Glutamatergic neuron (in vitro differentiated cells): ENCODE measurements around the gene CNN3. TPM values are rescaled to one million over a fixed set of nuclear protein-coding genes. Genes with fewer than 3 reads are reported as not detected.

Experiments used
- DNase-seq: peaks from one replicate; pipeline ENCODE4 v3.0.0; 2022
- H3K27ac Mint-ChIP-seq: one replicate; pipeline ENCODE4 v1.8.0; 2020; ENCODE audit warnings: mild to moderate bottlenecking, mixed read lengths, inconsistent platforms; ENCODE audit not compliant: unreplicated experiment
- H3K27me3 Mint-ChIP-seq: one replicate; pipeline ENCODE4 v1.8.0; 2020; ENCODE audit warnings: mild to moderate bottlenecking, moderate library complexity, mixed read lengths, inconsistent platforms; ENCODE audit not compliant: unreplicated experiment
- H3K36me3 Mint-ChIP-seq: one replicate; pipeline ENCODE4 v1.8.0; 2020; ENCODE audit warnings: mild to moderate bottlenecking, mixed read lengths, inconsistent platforms; ENCODE audit not compliant: unreplicated experiment
- H3K4me1 Mint-ChIP-seq: one replicate; pipeline ENCODE4 v1.8.0; 2020; ENCODE audit warnings: mild to moderate bottlenecking, low read depth, mixed read lengths, inconsistent platforms; ENCODE audit not compliant: unreplicated experiment
- H3K4me3 Mint-ChIP-seq: one replicate; pipeline ENCODE4 v1.8.0; 2020; ENCODE audit warnings: mild to moderate bottlenecking, mixed read lengths, inconsistent platforms; ENCODE audit not compliant: unreplicated experiment
- H3K9me3 Mint-ChIP-seq: one replicate; pipeline ENCODE4 v1.8.0; 2020; ENCODE audit warnings: mild to moderate bottlenecking, moderate library complexity, mixed read lengths, inconsistent platforms; ENCODE audit not compliant: unreplicated experiment
- total RNA-seq: library from RNA; stranded (reverse); fragmentation: NEBNext Ultra II Directional; extraction: Animal tissue kit (Norgen Biotek cat#: 25700); gene quantifications from one replicate; pipeline ENCODE4 v1.2.1, GENCODE V29; 2021; ENCODE audit not compliant: unreplicated experiment
- TF ChIP-seq, protein P1 (sequence below): fragments of 200-600 bp; sonication (generic); IDR thresholded peaks from one replicate; pipeline ENCODE4 v1.5.0; 2021; ENCODE audit not compliant: partially characterized antibody, unreplicated experiment

Gene CNN3
- total RNA-seq, 1 donor from 2014 or later = 383 TPM

DNA sequence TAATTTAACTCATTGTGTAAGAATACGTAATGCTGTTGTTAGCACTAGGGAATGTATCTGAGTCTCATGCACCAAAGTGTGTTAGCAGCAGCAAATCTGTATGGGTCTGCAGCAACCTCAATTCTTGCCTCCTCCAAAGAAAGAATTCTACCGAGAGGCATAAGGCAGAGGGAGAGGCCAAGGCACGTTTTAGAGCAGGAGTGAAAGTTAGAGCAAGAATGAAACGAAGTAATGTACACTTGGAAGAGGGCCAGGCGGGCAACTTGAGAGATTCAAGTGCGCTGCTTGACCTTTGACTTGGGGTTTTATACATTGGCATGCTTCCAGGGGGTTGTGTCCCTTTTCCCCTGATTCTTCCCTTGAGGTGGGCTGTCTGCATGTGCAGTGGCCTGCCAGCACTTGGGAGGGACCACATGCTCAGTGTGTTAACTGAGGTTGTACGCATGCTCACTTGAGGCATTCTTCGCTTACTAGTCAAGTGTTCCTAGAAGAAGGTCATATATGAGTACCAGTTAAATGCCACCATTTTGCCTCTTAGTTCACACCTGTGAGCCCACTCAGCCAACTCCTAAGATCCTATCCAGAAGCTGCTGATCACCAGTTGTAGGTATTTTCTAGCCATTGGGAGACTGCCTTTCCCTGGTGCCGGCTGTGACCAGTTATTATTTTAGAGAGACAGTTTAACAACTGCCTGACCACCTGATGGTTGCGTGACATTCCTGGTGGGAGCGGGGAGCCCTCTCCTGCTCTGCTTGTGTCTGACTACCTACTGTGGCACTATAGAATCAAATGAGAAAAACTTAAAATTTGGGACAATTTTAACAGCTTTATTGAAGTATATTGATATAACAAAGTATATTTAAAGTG lies 2.7 kb upstream of the CNN3 start:
- H3K27me3 Mint-ChIP-seq = peaks cover 16% of the 10 kb centered on the region
- peaks cover 18% of the 10 kb centered on the region for H3K9me3 Mint-ChIP-seq
- peak overlapping the region; percentile 57 for H3K4me3 Mint-ChIP-seq
- TF ChIP-seq, protein P1, sequence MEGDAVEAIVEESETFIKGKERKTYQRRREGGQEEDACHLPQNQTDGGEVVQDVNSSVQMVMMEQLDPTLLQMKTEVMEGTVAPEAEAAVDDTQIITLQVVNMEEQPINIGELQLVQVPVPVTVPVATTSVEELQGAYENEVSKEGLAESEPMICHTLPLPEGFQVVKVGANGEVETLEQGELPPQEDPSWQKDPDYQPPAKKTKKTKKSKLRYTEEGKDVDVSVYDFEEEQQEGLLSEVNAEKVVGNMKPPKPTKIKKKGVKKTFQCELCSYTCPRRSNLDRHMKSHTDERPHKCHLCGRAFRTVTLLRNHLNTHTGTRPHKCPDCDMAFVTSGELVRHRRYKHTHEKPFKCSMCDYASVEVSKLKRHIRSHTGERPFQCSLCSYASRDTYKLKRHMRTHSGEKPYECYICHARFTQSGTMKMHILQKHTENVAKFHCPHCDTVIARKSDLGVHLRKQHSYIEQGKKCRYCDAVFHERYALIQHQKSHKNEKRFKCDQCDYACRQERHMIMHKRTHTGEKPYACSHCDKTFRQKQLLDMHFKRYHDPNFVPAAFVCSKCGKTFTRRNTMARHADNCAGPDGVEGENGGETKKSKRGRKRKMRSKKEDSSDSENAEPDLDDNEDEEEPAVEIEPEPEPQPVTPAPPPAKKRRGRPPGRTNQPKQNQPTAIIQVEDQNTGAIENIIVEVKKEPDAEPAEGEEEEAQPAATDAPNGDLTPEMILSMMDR = no peak
- H3K4me1 Mint-ChIP-seq = peaks cover 9% of the 10 kb centered on the region
- DNase-seq = no peak
- no peaks in the 10 kb centered on the region for H3K36me3 Mint-ChIP-seq
- H3K27ac Mint-ChIP-seq = no peak overlapping the region

DNA sequence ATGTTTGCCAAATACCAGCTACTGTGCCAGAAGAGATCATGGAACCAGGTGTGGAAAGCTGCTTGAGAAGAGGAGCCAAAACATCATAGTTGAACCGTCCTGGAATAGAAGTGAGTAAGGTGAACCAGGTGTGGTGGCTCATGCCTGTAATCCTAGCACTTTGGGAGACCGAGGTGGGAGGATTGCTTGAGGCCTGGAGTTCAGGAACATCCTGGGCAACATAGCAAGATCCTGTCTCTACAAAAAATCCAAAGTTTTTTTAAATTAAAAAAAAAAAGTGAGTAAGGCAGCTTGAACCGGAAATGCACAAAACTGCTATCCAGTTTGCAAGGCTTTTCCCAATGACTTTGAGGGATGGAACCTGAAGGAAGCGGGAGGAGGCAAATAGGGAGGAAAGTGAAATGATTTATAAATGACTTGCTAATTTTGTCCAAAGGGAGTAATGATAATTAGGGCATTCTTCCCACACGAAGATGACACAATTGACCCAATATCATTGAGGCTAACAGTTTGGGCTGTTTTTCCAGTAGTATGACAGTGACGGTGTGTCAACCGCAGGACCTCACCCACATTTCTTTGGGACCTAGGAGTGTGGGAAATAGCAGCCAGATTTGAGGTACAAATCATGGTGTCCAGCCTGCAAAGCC lies 1.5 kb upstream of the CNN3 start:
- Mint-ChIP-seq H3K27ac (peak overlapping the region; percentile 94), H3K27me3 (peaks cover 16% of the 10 kb centered on the region), H3K36me3 (no peaks in the 10 kb centered on the region), H3K4me1 (peaks cover 14% of the 10 kb centered on the region), H3K9me3 (peaks cover 21% of the 10 kb centered on the region), H3K4me3 (peak overlapping the region; percentile 98)
- DNase-seq = no peak
- TF ChIP-seq, protein P1 = no peak

DNA sequence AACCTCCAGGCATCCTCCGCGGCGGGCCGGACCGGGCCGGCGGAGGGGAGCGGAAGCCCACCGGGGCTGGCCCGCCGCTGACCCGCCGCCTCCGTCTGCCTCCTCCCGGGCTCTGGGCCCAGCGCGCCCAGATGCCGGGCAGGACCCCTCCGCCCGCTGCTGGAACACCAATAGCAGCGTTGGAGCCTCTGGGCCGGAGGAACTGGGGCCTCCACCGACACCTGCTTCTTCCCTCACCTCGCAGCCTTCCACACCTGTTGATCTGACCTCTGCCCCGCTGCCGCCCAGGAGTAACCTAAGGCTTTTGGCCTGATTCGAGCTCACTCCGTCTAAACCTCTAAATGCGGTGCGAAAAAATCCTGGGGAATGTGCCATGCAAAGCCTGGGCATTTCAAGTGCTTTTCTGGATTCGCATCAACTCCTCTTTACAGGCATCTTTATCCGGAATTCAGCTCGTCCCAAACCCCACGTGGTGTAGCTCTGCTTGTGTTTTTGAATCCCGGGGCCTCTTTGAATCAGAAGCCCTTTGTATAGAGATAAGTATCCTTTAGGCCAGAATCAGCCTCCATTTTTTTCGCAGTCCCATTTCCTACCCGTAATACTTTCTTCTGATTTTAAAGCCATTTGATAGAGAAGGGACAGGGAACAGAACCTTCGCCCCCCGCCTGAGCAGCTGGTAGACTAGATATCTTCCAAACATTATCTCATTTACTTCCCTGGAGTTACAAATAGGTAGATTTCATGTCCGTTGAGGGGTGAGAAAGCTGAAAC lies 680 bp upstream of the CNN3 start:
- TF ChIP-seq, protein P1 = no peak
- no peaks in the 10 kb centered on the region for H3K36me3 Mint-ChIP-seq
- no peak for DNase-seq
- peaks cover 21% of the 10 kb centered on the region for H3K9me3 Mint-ChIP-seq
- H3K4me3 Mint-ChIP-seq = peak overlapping the region; percentile 98
- peaks cover 16% of the 10 kb centered on the region for H3K27me3 Mint-ChIP-seq
- peaks cover 20% of the 10 kb centered on the region for H3K4me1 Mint-ChIP-seq
- peak overlapping the region; percentile 94 for H3K27ac Mint-ChIP-seq

DNA sequence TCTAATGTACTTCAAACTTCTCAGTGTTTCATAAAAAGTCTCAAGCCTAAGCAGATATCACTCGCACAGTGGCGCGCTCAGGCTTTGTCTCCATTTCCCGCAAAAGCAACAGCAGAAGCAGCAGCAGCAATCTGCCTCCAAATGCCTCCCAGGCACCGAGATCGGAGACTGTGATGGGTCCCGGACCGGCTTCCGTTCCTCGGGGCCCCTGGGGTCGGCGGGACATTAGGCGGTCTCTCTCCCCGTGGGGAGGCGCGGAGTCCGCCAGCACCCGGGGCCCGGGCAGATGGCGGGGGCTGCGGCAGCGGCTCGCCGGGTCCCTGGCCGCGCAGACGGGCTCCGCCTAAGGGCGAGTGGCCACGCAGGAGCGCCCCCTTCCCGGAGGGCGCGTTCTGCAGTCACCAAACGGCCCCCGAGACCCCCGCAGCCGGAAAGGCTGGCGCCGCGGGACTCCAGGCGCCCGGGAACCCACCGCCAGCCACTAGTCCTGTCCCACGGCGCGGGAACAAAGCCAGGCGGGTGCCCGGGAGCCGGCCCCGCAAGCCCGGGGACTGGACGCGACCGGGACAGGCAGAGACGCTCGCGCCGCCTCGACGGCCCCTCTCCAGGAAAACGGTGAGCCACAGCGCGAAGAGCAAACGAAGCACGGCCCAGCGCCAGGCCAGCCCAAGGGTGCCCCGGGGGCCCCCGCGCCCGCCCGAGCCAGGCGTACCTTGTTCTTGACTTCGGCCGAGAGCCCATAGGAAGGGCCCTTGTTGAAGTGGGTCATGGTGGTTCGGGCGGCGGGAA lies 590 bp downstream of the CNN3 start:
- TF ChIP-seq, protein P1 = peak; percentile 72
- Mint-ChIP-seq H3K4me3 (peak overlapping the region; percentile 98), H3K27me3 (peaks cover 16% of the 10 kb centered on the region), H3K36me3 (no peaks in the 10 kb centered on the region), H3K27ac (peak overlapping the region; percentile 100), H3K4me1 (peaks cover 31% of the 10 kb centered on the region), H3K9me3 (peaks cover 21% of the 10 kb centered on the region)
- peak; percentile 84 for DNase-seq
